Measurements from ENCODE around the gene BLTP1.

The BLTP1 gene

DNA sequence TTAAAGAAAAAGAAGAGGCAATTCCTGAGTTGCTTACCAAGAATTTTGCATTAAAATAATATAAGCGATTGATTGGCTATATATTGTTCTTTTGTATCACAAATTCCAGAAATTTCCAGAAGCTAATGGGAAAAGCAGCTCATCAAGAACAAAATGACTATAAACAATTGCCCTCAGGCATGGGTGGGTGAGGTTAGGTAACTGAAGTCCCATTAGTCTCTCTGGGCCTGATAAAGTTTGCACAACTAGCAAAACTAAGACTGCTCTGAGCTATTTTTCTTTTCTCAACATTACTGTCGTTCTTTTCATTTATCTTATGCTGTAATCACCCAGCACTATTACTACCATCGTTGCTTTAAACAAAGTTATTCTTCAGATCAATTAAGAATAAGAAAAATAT, 19.2 kb upstream of the BLTP1 start:
- H3K27me3 ChIP-seq (replicated peaks; ENCODE audit: control insufficient read depth, insufficient read depth, low read length), result no peaks in the 10 kb centered on the region
- TF ChIP-seq, protein P1, sequence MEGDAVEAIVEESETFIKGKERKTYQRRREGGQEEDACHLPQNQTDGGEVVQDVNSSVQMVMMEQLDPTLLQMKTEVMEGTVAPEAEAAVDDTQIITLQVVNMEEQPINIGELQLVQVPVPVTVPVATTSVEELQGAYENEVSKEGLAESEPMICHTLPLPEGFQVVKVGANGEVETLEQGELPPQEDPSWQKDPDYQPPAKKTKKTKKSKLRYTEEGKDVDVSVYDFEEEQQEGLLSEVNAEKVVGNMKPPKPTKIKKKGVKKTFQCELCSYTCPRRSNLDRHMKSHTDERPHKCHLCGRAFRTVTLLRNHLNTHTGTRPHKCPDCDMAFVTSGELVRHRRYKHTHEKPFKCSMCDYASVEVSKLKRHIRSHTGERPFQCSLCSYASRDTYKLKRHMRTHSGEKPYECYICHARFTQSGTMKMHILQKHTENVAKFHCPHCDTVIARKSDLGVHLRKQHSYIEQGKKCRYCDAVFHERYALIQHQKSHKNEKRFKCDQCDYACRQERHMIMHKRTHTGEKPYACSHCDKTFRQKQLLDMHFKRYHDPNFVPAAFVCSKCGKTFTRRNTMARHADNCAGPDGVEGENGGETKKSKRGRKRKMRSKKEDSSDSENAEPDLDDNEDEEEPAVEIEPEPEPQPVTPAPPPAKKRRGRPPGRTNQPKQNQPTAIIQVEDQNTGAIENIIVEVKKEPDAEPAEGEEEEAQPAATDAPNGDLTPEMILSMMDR (IDR thresholded peaks at IDR 0.05; ENCODE audit: insufficient read depth, low read length, poor library complexity, severe bottlenecking), result no peak
- no peaks in the 10 kb centered on the region for H3K36me3 ChIP-seq (ENCODE audit: control insufficient read depth, insufficient read depth, low read length)
- H3K4me3 ChIP-seq (replicated peaks; ENCODE audit: low read depth, low read length), result no peak overlapping the region
- DNase-seq (ENCODE audit: extremely low read depth, insufficient read length), result no peak

DNA sequence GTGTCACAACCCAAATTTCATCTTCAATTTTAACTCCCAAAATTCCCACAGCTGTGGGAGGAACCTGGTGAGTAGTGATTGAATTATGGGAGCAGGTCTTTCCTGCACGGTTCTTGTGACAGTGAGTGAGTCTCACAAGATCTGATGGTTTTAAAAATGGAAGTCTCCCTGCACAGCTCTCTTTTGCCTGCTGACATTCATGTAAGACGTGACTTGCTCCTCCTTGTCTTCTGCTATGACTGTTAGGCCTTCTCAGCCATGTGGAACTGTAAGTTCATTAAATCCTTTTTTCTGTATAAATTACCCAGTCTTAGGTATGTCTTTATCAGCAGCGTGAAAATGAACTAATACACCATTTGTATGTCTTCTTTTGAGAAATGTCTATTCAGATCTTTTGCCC, 13.0 kb upstream of the BLTP1 start:
- no peaks in the 10 kb centered on the region for H3K27me3 ChIP-seq (replicated peaks; ENCODE audit: control insufficient read depth, insufficient read depth, low read length)
- TF ChIP-seq, protein P1 (IDR thresholded peaks at IDR 0.05; ENCODE audit: insufficient read depth, low read length, poor library complexity, severe bottlenecking), result no peak
- no peak overlapping the region for H3K4me3 ChIP-seq (replicated peaks; ENCODE audit: low read depth, low read length)
- H3K36me3 ChIP-seq (ENCODE audit: control insufficient read depth, insufficient read depth, low read length), result no peaks in the 10 kb centered on the region
- DNase-seq (ENCODE audit: extremely low read depth, insufficient read length), result no peak

DNA sequence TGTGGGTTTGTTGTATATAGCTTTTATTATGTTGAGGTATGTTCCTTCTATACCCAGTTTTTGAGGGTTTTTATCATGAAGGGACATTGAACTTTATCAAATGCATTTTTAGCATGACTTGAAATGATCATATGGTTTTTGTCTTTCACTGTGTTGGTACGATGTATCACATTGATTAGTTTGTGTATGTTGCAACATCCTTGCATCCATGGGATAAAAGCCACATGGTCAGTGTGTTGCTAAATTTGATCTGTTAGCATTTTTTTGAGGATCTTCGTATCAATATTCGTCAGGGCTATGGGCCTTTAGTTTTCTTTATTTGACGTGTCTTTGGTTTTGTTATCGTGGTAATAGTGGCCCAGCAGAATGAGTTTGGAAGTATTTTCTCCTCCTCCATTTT, 11.3 kb upstream of the BLTP1 start:
- Histone ChIP-seq H3K36me3 (ENCODE audit: control insufficient read depth, insufficient read depth, low read length) (no peaks in the 10 kb centered on the region), H3K4me3 (replicated peaks; ENCODE audit: low read depth, low read length) (no peak overlapping the region), H3K27me3 (replicated peaks; ENCODE audit: control insufficient read depth, insufficient read depth, low read length) (no peaks in the 10 kb centered on the region)
- TF ChIP-seq, protein P1 (IDR thresholded peaks at IDR 0.05; ENCODE audit: insufficient read depth, low read length, poor library complexity, severe bottlenecking), result no peak
- no peak for DNase-seq (ENCODE audit: extremely low read depth, insufficient read length)

DNA sequence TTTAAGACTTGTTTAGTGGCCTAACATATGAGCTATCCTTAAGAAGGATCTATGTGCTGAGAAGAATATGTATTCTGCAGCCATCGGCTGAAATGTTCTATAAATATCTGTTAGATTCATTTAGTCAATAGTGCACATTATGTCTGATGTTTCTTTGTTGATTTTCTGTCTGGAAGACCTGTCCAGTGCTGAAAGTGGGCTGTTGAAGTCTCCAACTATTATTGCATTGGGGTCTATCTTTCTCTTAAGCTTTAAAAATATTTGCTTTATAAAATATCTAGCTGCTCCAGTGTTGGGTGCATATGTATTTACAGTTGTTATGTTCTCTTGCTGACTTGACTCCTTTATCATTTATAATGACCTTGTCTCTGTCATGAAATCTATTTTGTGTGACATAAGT, 9.4 kb upstream of the BLTP1 start:
- TF ChIP-seq, protein P1 (IDR thresholded peaks at IDR 0.05; ENCODE audit: insufficient read depth, low read length, poor library complexity, severe bottlenecking), result no peak

DNA sequence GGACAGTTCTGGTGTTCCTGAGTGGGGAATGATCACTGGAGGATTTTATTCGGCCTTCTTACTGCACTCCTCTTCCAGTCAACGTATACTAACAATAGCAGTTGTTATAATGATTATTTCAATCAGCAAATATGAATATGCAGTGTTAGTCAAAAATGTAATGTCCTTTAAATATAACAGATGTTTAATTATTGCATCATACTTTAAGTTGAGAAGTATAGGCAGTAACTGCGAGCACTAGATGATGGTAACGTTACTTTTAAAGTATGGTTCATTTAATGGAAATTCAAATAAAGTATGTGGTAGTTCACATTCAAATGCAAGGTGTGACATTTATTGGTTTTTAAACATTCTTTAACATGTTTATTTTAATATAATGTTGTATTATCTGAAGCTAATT, 5.5 kb upstream of the BLTP1 start:
- DNase-seq (ENCODE audit: extremely low read depth, insufficient read length), result no peak
- TF ChIP-seq, protein P1 (IDR thresholded peaks at IDR 0.05; ENCODE audit: insufficient read depth, low read length, poor library complexity, severe bottlenecking), result no peak
- no peaks in the 10 kb centered on the region; the same call in 1 of the 2 replicates for H3K27me3 ChIP-seq (replicated peaks; ENCODE audit: control insufficient read depth, insufficient read depth, low read length)

More for the DNA sequence above, 9.4 kb upstream of the BLTP1 start:
- DNase-seq (ENCODE audit: extremely low read depth, insufficient read length), result no peak
- Histone ChIP-seq H3K4me3 (replicated peaks; ENCODE audit: low read depth, low read length) (no peak overlapping the region), H3K27me3 (replicated peaks; ENCODE audit: control insufficient read depth, insufficient read depth, low read length) (no peaks in the 10 kb centered on the region; the same call in 1 of the 2 replicates), H3K36me3 (ENCODE audit: control insufficient read depth, insufficient read depth, low read length) (no peaks in the 10 kb centered on the region)

DNA sequence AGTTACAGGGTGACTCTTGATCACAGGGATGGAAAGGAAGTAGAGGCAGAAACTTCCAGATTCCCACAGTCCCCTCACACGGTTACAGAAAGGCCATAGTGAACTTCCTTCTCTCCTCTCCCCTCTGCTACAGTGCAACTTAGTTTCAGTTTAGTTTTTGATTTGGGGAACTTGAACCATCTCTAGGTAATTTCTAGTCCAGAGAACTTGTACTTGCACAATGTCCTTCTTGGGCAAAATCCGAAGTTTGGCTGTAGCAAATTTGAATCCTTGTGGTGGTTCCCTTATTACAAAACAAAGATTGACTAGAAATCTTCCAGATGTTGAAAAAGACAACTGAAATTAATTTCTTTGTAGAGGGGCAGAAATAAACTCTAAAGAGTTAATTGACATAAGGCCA, 1.2 kb upstream of the BLTP1 start:
- no peaks in the 10 kb centered on the region for H3K36me3 ChIP-seq (ENCODE audit: control insufficient read depth, insufficient read depth, low read length)
- H3K4me3 ChIP-seq (replicated peaks; ENCODE audit: low read depth, low read length), result no peak overlapping the region
- TF ChIP-seq, protein P1 (IDR thresholded peaks at IDR 0.05; ENCODE audit: insufficient read depth, low read length, poor library complexity, severe bottlenecking), result no peak
- H3K27me3 ChIP-seq (replicated peaks; ENCODE audit: control insufficient read depth, insufficient read depth, low read length), result no peaks in the 10 kb centered on the region; the same call in 1 of the 2 replicates
- DNase-seq (ENCODE audit: extremely low read depth, insufficient read length), result no peak

More for the DNA sequence above, 5.5 kb upstream of the BLTP1 start:
- H3K4me3 ChIP-seq (replicated peaks; ENCODE audit: low read depth, low read length), result no peak overlapping the region
- H3K36me3 ChIP-seq (ENCODE audit: control insufficient read depth, insufficient read depth, low read length), result no peaks in the 10 kb centered on the region

Data from GM06990 (cell line).